Calu3 (cell line): ENCODE measurements around the gene VWA7. TPM values are rescaled to one million over a fixed set of nuclear protein-coding genes. Genes with fewer than 3 reads are reported as not detected.

ENCODE experiments used
- BruUV-seq: library from RNA; stranded (reverse); fragments of 400-500 nt; replicated peaks from 2 replicates; lab custom pipeline; 2021; lab: Mats Ljungman, UMichigan
- CTCF ChIA-PET: fragments of 300-600 bp; sonication (Branson Sonifier 250); formaldehyde crosslinking; loops from one replicate; lab custom pipeline; 2022; ENCODE audit warnings: antibody characterized with exemption; lab: Charles Lee
- DNase-seq: peaks from one replicate; pipeline ENCODE4 v3.0.0; 2022
- H3K27ac Mint-ChIP-seq: one replicate; pipeline ENCODE4 v1.8.0; 2022; ENCODE audit warnings: mixed read lengths; ENCODE audit not compliant: unreplicated experiment
- H3K27me3 Mint-ChIP-seq: one replicate; pipeline ENCODE4 v1.8.0; 2022; ENCODE audit warnings: mixed read lengths; ENCODE audit not compliant: unreplicated experiment
- H3K36me3 Mint-ChIP-seq: one replicate; pipeline ENCODE4 v1.8.0; 2022; ENCODE audit warnings: mild to moderate bottlenecking, moderate library complexity, mixed read lengths; ENCODE audit not compliant: insufficient read depth, unreplicated experiment
- H3K4me1 Mint-ChIP-seq: one replicate; pipeline ENCODE4 v1.8.0; 2022; ENCODE audit warnings: mild to moderate bottlenecking, low read depth, mixed read lengths; ENCODE audit not compliant: unreplicated experiment
- H3K4me3 Mint-ChIP-seq: one replicate; pipeline ENCODE4 v1.8.0; 2022; ENCODE audit warnings: mild to moderate bottlenecking, low read depth, moderate library complexity, mixed read lengths; ENCODE audit not compliant: unreplicated experiment
- H3K9me3 Mint-ChIP-seq: one replicate; pipeline ENCODE4 v1.8.0; 2022; ENCODE audit warnings: low read depth, mixed read lengths; ENCODE audit not compliant: unreplicated experiment
- intact Hi-C: fragments of 100-400 bp; cut with micrococcal nuclease; formaldehyde crosslinking; loops from one replicate; pipeline ENCODE4 v1.10.0; 2022; ENCODE audit not compliant: unreplicated experiment
- total RNA-seq: library from RNA; stranded (reverse); gene quantifications from 2 replicates; pipeline ENCODE4 v1.2.3, GENCODE V29; 2022
- TF ChIP-seq, protein P1 (sequence below): fragments of 200-600 bp; IDR thresholded peaks from one replicate; pipeline ENCODE4 v1.8.0; 2022; ENCODE audit warnings: antibody characterized with exemption; ENCODE audit not compliant: unreplicated experiment

VWA7 gene
- total RNA-seq, 1 experiment from 2014 or later: 22.1 TPM

DNA sequence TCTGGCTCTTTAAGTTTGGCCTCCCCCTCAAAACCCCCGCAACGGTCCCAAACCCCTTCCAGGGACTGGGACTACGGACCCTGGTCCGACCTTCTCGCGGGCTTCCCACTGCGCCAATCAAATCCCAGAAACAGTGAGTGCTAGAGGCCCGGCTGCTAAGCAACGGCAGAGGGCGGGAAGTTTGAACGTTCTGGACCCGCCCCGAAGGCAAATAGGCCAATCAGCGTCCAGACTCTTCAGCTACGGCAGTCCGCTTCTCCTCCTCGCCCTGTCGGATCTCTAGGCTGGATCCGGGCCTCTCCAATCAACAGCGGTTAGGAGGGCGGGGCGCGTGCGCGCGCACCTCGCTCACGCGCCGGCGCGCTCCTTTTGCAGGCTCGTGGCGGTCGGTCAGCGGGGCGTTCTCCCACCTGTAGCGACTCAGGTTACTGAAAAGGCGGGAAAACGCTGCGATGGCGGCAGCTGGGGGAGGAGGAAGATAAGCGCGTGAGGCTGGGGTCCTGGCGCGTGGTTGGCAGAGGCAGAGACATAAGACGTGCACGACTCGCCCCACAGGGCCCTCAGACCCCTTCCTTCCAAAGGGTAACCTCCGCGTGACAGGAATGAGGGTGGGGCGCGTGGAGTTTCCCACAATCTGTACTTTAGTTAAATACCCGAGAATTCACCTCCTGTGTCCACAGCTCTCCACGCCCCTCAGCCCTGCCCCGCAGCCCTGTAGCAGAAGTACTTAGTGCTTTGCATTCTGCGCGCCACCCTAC lies 37.3 kb downstream of the VWA7 start, which contains the start of gene MSH5:
Gene MSH5, plus strand, starts transcription at position 367 of the 758 bp plus-strand sequence. CDS start 462 bp downstream, outside the sequence.
- BruUV-seq: no TSS peak
- CTCF ChIA-PET: interaction anchor here (0.6 to 4.8 kb wide), 28 partner anchors 10 to 558 kb away, joined by 3 to 49 read pairs (median 5); partner anchors contain the start of genes ABHD16A, CFB, DDAH2 and DXO
- DNase-seq: peak; percentile 100
- Mint-ChIP-seq H3K9me3 (no peaks in the 10 kb centered on the region), H3K4me1 (peaks cover 51% of the 10 kb centered on the region), H3K36me3 (peaks cover 92% of the 10 kb centered on the region), H3K4me3 (peak within 1 kb of the TSS; percentile 98), H3K27ac (peak within 1 kb of the TSS; percentile 94), H3K27me3 (no peaks in the 10 kb centered on the region)
- TF ChIP-seq, protein P1, sequence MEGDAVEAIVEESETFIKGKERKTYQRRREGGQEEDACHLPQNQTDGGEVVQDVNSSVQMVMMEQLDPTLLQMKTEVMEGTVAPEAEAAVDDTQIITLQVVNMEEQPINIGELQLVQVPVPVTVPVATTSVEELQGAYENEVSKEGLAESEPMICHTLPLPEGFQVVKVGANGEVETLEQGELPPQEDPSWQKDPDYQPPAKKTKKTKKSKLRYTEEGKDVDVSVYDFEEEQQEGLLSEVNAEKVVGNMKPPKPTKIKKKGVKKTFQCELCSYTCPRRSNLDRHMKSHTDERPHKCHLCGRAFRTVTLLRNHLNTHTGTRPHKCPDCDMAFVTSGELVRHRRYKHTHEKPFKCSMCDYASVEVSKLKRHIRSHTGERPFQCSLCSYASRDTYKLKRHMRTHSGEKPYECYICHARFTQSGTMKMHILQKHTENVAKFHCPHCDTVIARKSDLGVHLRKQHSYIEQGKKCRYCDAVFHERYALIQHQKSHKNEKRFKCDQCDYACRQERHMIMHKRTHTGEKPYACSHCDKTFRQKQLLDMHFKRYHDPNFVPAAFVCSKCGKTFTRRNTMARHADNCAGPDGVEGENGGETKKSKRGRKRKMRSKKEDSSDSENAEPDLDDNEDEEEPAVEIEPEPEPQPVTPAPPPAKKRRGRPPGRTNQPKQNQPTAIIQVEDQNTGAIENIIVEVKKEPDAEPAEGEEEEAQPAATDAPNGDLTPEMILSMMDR: no peak
- intact Hi-C loops: loop anchor here (5.0 kb wide), 1 partner anchor 38 kb away; the partner anchor contains the start of gene ABHD16A

DNA sequence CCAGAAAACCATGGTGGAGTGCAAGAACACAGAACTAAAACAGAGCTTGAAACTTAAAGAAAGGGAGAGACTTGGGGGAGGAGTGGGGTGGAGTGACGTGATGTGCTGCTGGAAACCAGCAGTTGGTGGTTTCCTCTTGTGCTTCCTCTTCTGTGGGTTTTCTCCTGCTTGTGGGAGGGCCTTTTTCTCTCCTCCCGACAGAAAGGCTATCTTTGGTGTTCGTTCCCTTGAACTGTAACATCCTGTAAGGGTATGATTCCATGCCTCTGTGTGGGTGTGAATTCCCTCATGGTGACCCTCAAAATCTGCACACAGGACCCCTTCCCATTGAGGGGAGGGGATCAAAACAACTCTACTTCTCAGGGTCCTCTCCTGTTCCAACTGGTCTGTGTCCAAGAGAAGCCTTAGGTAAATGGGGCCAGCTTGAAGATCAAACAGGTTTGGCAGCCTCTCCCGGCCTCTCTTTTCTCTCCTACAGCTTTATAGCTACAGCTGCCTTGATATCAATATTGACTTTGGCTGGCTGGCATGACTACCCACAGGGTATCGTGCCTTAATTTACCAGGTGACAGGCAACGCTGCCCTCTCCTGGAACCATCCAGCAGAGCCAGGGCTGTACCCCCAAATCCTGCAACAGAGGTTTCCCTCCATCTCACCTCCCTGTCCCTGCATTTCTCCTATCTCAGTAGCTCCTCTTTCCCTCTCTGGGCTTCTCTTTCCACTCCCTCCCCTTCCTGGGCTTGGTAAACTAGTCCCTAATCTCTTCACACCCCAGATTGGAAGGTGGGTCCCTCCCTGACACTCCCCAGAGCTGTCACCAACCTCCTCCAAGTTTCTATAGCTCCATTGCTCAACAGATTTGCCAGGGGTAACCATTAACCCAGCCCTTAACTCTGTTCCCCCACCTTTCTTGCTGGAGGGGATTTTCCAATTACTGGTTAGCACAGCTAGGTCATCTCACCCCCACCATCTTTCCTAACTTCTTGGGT lies 38.8 kb downstream of the VWA7 start:
- no peaks in the 10 kb centered on the region for H3K9me3 Mint-ChIP-seq
- BruUV-seq: no TSS peak
- peaks cover 96% of the 10 kb centered on the region for H3K36me3 Mint-ChIP-seq
- no peaks in the 10 kb centered on the region for H3K27me3 Mint-ChIP-seq
- H3K27ac Mint-ChIP-seq: peak overlapping the region; percentile 94
- TF ChIP-seq, protein P1: no peak
- DNase-seq: peak; percentile 91
- intact Hi-C loops: loop anchor here (1.0 to 5.0 kb wide), 3 partner anchors 9 to 58 kb away; partner anchors contain the start of genes ABHD16A and DDAH2
- H3K4me1 Mint-ChIP-seq: peaks cover 60% of the 10 kb centered on the region
- H3K4me3 Mint-ChIP-seq: peak overlapping the region; percentile 98
- CTCF ChIA-PET: interaction anchor here (0.5 to 4.8 kb wide), 27 partner anchors 8 to 1765 kb away, joined by 3 to 49 read pairs (median 6); partner anchors contain the start of genes ABHD16A, BAG6, C6orf47 and DDAH2

DNA sequence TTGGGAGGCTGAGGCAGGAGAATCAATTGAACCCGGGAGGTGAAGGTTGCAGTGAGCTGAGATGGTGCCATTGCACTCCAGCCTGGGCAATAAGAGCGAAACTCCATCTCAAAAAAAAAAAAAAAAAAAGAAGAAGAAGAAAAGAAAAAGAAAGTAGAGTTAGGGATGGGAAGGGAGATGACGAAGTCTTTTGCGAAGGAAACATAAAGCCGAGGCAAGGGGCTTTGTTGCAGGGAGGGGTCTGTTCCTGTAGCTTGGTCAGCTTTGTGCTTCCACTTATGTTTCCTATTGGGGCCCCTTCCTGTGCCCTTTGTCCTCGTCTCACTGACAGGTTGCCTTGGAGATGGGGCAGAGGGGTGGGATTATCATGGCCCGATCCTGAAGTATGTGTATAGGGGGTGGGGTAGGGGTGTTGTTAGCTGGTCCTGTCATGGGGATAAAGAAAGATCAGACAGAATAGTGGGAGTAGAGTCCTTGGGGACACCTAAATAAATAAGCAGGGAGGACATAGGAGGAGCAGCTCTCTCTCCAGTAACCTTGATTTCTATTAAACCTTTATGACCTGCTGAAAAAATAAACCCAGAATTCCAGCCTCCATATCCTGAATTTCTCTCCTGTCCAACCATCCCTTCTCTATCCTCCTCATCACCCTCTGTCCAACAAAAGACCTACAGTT lies 39.7 kb downstream of the VWA7 start:
- intact Hi-C loops: loop anchor here (5.0 kb wide), 1 partner anchor 35 kb away; the partner anchor contains the start of gene ABHD16A
- TF ChIP-seq, protein P1: no peak
- H3K9me3 Mint-ChIP-seq: no peaks in the 10 kb centered on the region
- peak overlapping the region; percentile 94 for H3K27ac Mint-ChIP-seq
- BruUV-seq: no TSS peak
- peaks cover 65% of the 10 kb centered on the region for H3K4me1 Mint-ChIP-seq
- peak; percentile 54 for DNase-seq
- peaks cover 96% of the 10 kb centered on the region for H3K36me3 Mint-ChIP-seq
- CTCF ChIA-PET: interaction anchor here (0.7 to 4.8 kb wide), 16 partner anchors 7 to 196 kb away, joined by 3 to 49 read pairs (median 6); partner anchors contain the start of genes BAG6, C6orf47, DDAH2 and DDX39B
- no peaks in the 10 kb centered on the region for H3K27me3 Mint-ChIP-seq
- peak overlapping the region; percentile 98 for H3K4me3 Mint-ChIP-seq
